CD14-positive monocyte (primary cell): ENCODE measurements around the gene QSOX2. TPM values are rescaled to one million over a fixed set of nuclear protein-coding genes. Genes with fewer than 3 reads are reported as not detected.

ENCODE experiments used
- DNase-seq, 3 donors: peaks; one replicate each; pipeline ENCODE4 v3.0.0-alpha.2; 2011 to 2022
- H2AFZ ChIP-seq: 2 replicates; pipeline ENCODE4 v1.6.0; 2012; ENCODE audit warnings: mild to moderate bottlenecking, low read depth, low read length, inconsistent platforms; ENCODE audit not compliant: insufficient read depth, poor library complexity, severe bottlenecking
- H3K27ac ChIP-seq, 2 donors: 1 replicate in 1 of 2; 2 replicates in 1 of 2; pipeline ENCODE4 v1.5.1; 2012 to 2013; ENCODE audit warnings: low read length in 2 of 2, control low read depth in 1 of 2, inconsistent platforms in 1 of 2, low read depth in 1 of 2, mild to moderate bottlenecking in 1 of 2
- H3K27me3 ChIP-seq, 2 donors: one replicate each; pipeline versions ENCODE4 v1.6.0 to v1.6.1; 2011 to 2013; ENCODE audit warnings: low read length in 2 of 2; ENCODE audit not compliant: control insufficient read depth in 2 of 2, insufficient read depth in 2 of 2
- H3K36me3 ChIP-seq, 2 donors: replicated peaks in 1 of 2; 1 replicate in 1 of 2; 2 replicates in 1 of 2; pipeline versions ENCODE4 v1.5.1 to v1.6.1; 2012 to 2013; ENCODE audit warnings: low read length in 2 of 2, control low read depth in 1 of 2, inconsistent platforms in 1 of 2, mild to moderate bottlenecking in 1 of 2; ENCODE audit not compliant: insufficient read depth in 2 of 2, control insufficient read depth in 1 of 2
- H3K4me1 ChIP-seq, 2 donors: 1 replicate in 1 of 2; 2 replicates in 1 of 2; pipeline versions ENCODE4 v1.5.1 to v1.6.1; 2012 to 2013; ENCODE audit warnings: low read length in 2 of 2, control low read depth in 1 of 2, inconsistent platforms in 1 of 2, mild to moderate bottlenecking in 1 of 2, moderate library complexity in 1 of 2; ENCODE audit not compliant: insufficient read depth in 2 of 2, control insufficient read depth in 1 of 2
- H3K4me2 ChIP-seq: replicated peaks from 2 replicates; pipeline ENCODE3; 2012; ENCODE audit warnings: low read length, moderate library complexity, mild to moderate bottlenecking; ENCODE audit not compliant: poor library complexity, severe bottlenecking; ENCODE audit errors: extremely low read depth
- H3K4me3 ChIP-seq, 3 experiments: fragments of 200-600 bp in 1 of 3; sonication (generic) in 1 of 3; replicated peaks in 1 of 3; 1 replicate in 2 of 3; 2 replicates in 1 of 3; pipeline ENCODE4 v1.5.1; 2011 to 2013; ENCODE audit warnings: low read length in 3 of 3, mild to moderate bottlenecking in 3 of 3, control low read depth in 2 of 3, low read depth in 2 of 3, inconsistent platforms in 1 of 3, moderate library complexity in 1 of 3
- H3K79me2 ChIP-seq: 2 replicates; pipeline ENCODE4 v1.6.0; 2012; ENCODE audit warnings: mild to moderate bottlenecking, control low read depth, inconsistent platforms, low read length, moderate library complexity; ENCODE audit not compliant: insufficient read depth
- H3K9ac ChIP-seq: 2 replicates; pipeline ENCODE4 v1.6.0; 2017; ENCODE audit warnings: low read length, mild to moderate bottlenecking; ENCODE audit not compliant: insufficient read depth, poor library complexity, severe bottlenecking
- H3K9me3 ChIP-seq, 2 donors: replicated peaks in 1 of 2; 1 replicate in 1 of 2; 2 replicates in 1 of 2; pipeline versions ENCODE4 v1.5.1 to v1.6.1; 2012 to 2013; ENCODE audit warnings: low read length in 2 of 2, control low read depth in 1 of 2; ENCODE audit not compliant: control insufficient read depth in 1 of 2, insufficient read depth in 1 of 2
- H4K20me1 ChIP-seq: 2 replicates; pipeline ENCODE4 v1.6.0; 2012; ENCODE audit warnings: mild to moderate bottlenecking, low read length, control low read depth, moderate library complexity; ENCODE audit not compliant: insufficient read depth
- H3K27ac Mint-ChIP-seq, 7 donors: one replicate each; pipeline ENCODE4 v1.8.0; 2020; ENCODE audit warnings: mild to moderate bottlenecking in 7 of 7, mixed read lengths in 7 of 7, moderate library complexity in 6 of 7, inconsistent platforms in 2 of 7
- H3K27me3 Mint-ChIP-seq, 3 donors: one replicate each; pipeline ENCODE4 v1.8.0; 2021 to 2022; ENCODE audit warnings: low read depth in 3 of 3, mild to moderate bottlenecking in 3 of 3, mixed read lengths in 3 of 3, moderate library complexity in 3 of 3, inconsistent platforms in 1 of 3
- H3K36me3 Mint-ChIP-seq, 2 donors: one replicate each; pipeline ENCODE4 v1.8.0; 2020; ENCODE audit warnings: mixed read lengths in 2 of 2, inconsistent platforms in 1 of 2, mild to moderate bottlenecking in 1 of 2
- H3K4me1 Mint-ChIP-seq: one replicate; pipeline ENCODE4 v1.8.0; 2020; ENCODE audit warnings: mild to moderate bottlenecking, mixed read lengths
- H3K4me3 Mint-ChIP-seq, 2 donors: one replicate each; pipeline ENCODE4 v1.8.0; 2020; ENCODE audit warnings: mild to moderate bottlenecking in 2 of 2, mixed read lengths in 2 of 2, moderate library complexity in 1 of 2
- H3K9me3 Mint-ChIP-seq, 7 donors: one replicate each; pipeline ENCODE4 v1.8.0; 2020 to 2022; ENCODE audit warnings: mixed read lengths in 7 of 7, mild to moderate bottlenecking in 6 of 7, moderate library complexity in 6 of 7, inconsistent platforms in 2 of 7
- WGBS: methylation state at CpG from one replicate; pipeline ENCODE4 v1.1.5; 2013; ENCODE audit warnings: missing lambda C conversion rate; ENCODE audit not compliant: insufficient coverage; 5-methylcytosine and 5-hydroxymethylcytosine counted together
- intact Hi-C, 2 donors: fragments of 100-400 bp; cut with micrococcal nuclease; formaldehyde crosslinking; loops; one replicate each; pipeline versions ENCODE4 v1.15.0 to v1.15.1; 2023
- polyA plus RNA-seq, 3 donors: library from polyadenylated mRNA; depleted of rRNA in 1 of 3; unstranded in 2 of 3; stranded (reverse) in 1 of 3; fragments of 300-500 nt in 2 of 3; fragments of >200 nt in 1 of 3; fragmentation: Illumina TruSeq in 2 of 3; gene quantifications; 1 replicate in 2 of 3; 2 replicates in 1 of 3; pipeline ENCODE4 v1.2.3, GENCODE V29; 2012 to 2021
- TF ChIP-seq, protein P1 (sequence below): fragments of 200-600 bp; IDR thresholded peaks from one replicate; pipeline ENCODE4 v1.8.0; 2022; ENCODE audit warnings: antibody characterized with exemption, mild to moderate bottlenecking

Gene QSOX2
- polyA plus RNA-seq, 3 donors, result 0.03 to 8.4 (median 0.17) TPM

- H3K4me2 ChIP-seq, result no peak overlapping the region
- H3K9ac ChIP-seq, result no peak overlapping the region
- no peaks in the 10 kb centered on the region for H4K20me1 ChIP-seq
- H3K27me3 ChIP-seq, result peaks cover 0 to 4% of the 10 kb centered on the region in 2 donors
- no peaks in the 10 kb centered on the region for H3K36me3 ChIP-seq
- H3K4me1 ChIP-seq, result peaks cover 10 to 14% of the 10 kb centered on the region in 2 donors
- Mint-ChIP-seq H3K4me1 (peaks cover 11% of the 10 kb centered on the region), H3K27me3 (peaks cover 6 to 16% (median 9%) of the 10 kb centered on the region in 3 donors), H3K4me3 (no peak overlapping the region), H3K27ac (no peak overlapping the region), H3K9me3 (no peaks in the 10 kb centered on the region), H3K36me3 (no peaks in the 10 kb centered on the region)
- no peak overlapping the region for H3K27ac ChIP-seq
- TF ChIP-seq, protein P1, sequence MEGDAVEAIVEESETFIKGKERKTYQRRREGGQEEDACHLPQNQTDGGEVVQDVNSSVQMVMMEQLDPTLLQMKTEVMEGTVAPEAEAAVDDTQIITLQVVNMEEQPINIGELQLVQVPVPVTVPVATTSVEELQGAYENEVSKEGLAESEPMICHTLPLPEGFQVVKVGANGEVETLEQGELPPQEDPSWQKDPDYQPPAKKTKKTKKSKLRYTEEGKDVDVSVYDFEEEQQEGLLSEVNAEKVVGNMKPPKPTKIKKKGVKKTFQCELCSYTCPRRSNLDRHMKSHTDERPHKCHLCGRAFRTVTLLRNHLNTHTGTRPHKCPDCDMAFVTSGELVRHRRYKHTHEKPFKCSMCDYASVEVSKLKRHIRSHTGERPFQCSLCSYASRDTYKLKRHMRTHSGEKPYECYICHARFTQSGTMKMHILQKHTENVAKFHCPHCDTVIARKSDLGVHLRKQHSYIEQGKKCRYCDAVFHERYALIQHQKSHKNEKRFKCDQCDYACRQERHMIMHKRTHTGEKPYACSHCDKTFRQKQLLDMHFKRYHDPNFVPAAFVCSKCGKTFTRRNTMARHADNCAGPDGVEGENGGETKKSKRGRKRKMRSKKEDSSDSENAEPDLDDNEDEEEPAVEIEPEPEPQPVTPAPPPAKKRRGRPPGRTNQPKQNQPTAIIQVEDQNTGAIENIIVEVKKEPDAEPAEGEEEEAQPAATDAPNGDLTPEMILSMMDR, result no peak
- no peak overlapping the region for H3K4me3 ChIP-seq
- no peaks in the 10 kb centered on the region for H3K79me2 ChIP-seq
- intact Hi-C loops, result no loop called here
- 93% methylated on average over 14 of the region's 14 CpGs for WGBS
- no peaks in the 10 kb centered on the region for H3K9me3 ChIP-seq
- DNase-seq, result no peak
- no peak overlapping the region for H2AFZ ChIP-seq
Observed at GRCh38 chr9:136273244-136273865, 27.7 kb upstream of the QSOX2 start.

DNA sequence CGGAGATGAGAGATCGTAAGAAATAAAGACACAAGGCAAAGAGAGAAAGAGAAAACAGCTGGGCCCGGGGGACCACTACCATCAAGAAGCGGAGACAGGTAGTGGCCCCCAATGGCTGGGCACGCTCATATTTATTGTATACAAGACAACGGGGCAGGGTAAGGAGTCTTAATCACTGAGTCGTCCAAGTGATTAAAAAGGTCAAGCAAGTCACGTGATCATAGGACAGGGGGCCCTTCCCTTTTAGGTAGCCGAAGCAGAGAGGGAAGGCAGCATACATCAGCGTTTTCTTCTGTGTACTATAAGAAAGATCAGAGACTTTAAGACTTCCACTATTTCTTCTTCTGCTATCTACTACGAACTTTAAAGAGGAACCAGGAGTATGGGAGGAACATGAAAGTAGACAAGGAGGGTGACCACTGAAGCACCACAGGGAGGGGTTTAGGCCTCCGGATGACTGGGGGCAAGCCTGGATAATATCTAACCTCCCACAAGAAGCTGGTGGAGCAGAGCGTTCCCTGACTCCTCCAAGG, 24.6 kb upstream of the QSOX2 start:
- no peaks in the 10 kb centered on the region for H3K36me3 Mint-ChIP-seq
- intact Hi-C loops, result no loop called here

More for the DNA sequence above, 24.6 kb upstream of the QSOX2 start:
- Histone ChIP-seq H3K9me3 (no peaks in the 10 kb centered on the region), H4K20me1 (no peaks in the 10 kb centered on the region), H3K27ac (no peak overlapping the region), H3K27me3 (peaks cover 0 to 4% of the 10 kb centered on the region in 2 donors), H3K4me3 (no peak overlapping the region), H2AFZ (no peak overlapping the region), H3K4me2 (no peak overlapping the region), H3K4me1 (peaks cover 17 to 29% of the 10 kb centered on the region in 2 donors), H3K36me3 (no peaks in the 10 kb centered on the region), H3K79me2 (no peaks in the 10 kb centered on the region), H3K9ac (no peak overlapping the region)
- DNase-seq, result peak in 2 of 3 donors; percentile 3 to 20
- H3K27ac Mint-ChIP-seq, result peak overlapping the region in 4 of 7 donors; percentile 28 to 61 (median 60)
- H3K9me3 Mint-ChIP-seq, result peaks cover 0 to 4% (median 0%) of the 10 kb centered on the region in 7 donors
- H3K4me3 Mint-ChIP-seq, result no peak overlapping the region
- H3K4me1 Mint-ChIP-seq, result peaks cover 20% of the 10 kb centered on the region
- TF ChIP-seq, protein P1, result no peak
- peaks cover 4 to 20% (median 14%) of the 10 kb centered on the region in 3 donors for H3K27me3 Mint-ChIP-seq
- WGBS, result 82% methylated on average over 8 of the region's 13 CpGs
